ENCODE data around the gene CCDC33.

The CCDC33 gene

DNA sequence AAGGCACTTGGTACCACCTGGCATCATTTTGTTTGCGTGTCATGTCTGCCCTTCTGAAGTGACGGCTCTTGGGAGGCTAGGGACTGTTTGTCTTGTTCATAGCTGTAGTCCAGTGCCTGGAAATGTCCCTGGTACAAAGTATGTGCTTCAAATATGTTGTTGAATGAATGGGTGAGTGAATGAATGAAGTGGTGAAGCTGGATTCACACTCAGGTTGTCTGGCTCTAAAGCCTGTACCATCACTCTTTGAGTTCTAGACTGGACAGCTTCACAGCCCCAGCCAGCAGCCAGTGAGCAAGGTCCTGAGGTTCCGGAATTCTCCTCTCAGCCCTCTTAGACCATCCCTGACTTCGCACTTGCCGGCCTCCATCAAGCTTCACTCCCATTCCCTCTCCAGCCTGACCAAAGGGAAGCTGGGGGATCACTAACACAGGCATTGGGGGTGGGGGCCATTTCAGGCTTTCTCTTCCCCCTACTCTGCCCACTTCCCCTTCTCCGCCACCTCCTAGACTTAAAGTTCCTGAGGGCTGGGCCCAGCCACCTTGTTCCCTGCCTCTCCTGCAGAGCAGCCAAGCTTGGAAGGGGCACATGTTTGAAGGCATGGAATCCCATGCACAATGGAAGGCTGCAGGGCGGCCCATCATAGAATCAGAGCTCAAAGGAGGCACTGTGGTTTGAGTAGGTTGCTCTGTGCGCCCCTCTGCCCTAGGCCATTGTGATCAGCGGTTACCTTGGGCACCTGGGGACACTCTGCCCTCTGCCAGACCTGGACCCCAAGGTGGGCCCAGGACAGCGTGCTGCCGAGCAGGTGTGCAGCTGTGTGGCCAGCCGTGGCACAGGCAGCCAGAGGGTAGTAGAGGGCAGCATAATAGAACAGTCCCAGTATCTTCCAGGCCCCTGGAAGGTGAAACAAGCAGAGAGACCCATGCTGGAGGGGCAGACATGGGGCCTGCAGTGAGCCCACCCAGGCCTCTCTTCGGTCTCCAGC is 41.3 kb upstream of the CCDC33 start:
- no peak overlapping the region for H3K4me2 ChIP-seq (ENCODE audit: low read length)
- H2BK120ac ChIP-seq (ENCODE audit: low read depth, low read length) = no peak overlapping the region
- H3K9ac ChIP-seq (ENCODE audit: low read length) = no peak overlapping the region
- H3K23ac ChIP-seq (ENCODE audit: low read length) = no peak overlapping the region
- H4K8ac ChIP-seq (ENCODE audit: low read depth, low read length) = no peak overlapping the region
- no peak overlapping the region for H4K5ac ChIP-seq (ENCODE audit: low read length)
- H3K79me1 ChIP-seq (ENCODE audit: low read length) = no peaks in the 10 kb centered on the region
- WGBS (ENCODE audit: extremely low coverage, insufficient coverage, low lambda C conversion rate) = no CpG with 5 or more reads among the region's 13 CpGs
- H2BK15ac ChIP-seq (replicated peaks; ENCODE audit: low read depth) = no peak overlapping the region
- H3K4ac ChIP-seq (ENCODE audit: low read depth, low read length) = no peak overlapping the region
- no peak overlapping the region for H3K56ac ChIP-seq (ENCODE audit: low read length)
- no peaks in the 10 kb centered on the region for H3K79me2 ChIP-seq (ENCODE audit: control insufficient read depth, insufficient read depth, low read length)
- no peaks in the 10 kb centered on the region for H3K27me3 ChIP-seq (ENCODE audit: insufficient read depth, low read length, poor library complexity)
- no peaks in the 10 kb centered on the region for H3K4me1 ChIP-seq (ENCODE audit: control insufficient read depth, low read depth, low read length)
- DNase-seq = no peak
- no peak overlapping the region for H2BK5ac ChIP-seq (ENCODE audit: low read length)
- no peak overlapping the region for H3K18ac ChIP-seq (ENCODE audit: low read length)
- H3K36me3 ChIP-seq (ENCODE audit: control insufficient read depth, insufficient read depth, low read length) = no peaks in the 10 kb centered on the region
- H3K27ac ChIP-seq (ENCODE audit: low read depth, low read length) = no peak overlapping the region
- H3K4me3 ChIP-seq (ENCODE audit: low read length) = no peak overlapping the region
- no peak overlapping the region for H2AK5ac ChIP-seq (ENCODE audit: low read length)

GRCh38 chr15:74196175-74196574 is 40.0 kb upstream of the CCDC33 start:
- Histone ChIP-seq H3K56ac (ENCODE audit: low read length) (no peak overlapping the region), H3K27ac (ENCODE audit: low read depth, low read length) (no peak overlapping the region), H3K79me1 (ENCODE audit: low read length) (no peaks in the 10 kb centered on the region), H3K23ac (ENCODE audit: low read length) (no peak overlapping the region), H3K36me3 (ENCODE audit: control insufficient read depth, insufficient read depth, low read length) (no peaks in the 10 kb centered on the region), H3K9ac (ENCODE audit: low read length) (no peak overlapping the region), H3K79me2 (ENCODE audit: control insufficient read depth, insufficient read depth, low read length) (no peaks in the 10 kb centered on the region), H4K5ac (ENCODE audit: low read length) (no peak overlapping the region), H3K4ac (ENCODE audit: low read depth, low read length) (no peak overlapping the region), H3K18ac (ENCODE audit: low read length) (no peak overlapping the region), H3K27me3 (ENCODE audit: insufficient read depth, low read length, poor library complexity) (no peaks in the 10 kb centered on the region), H3K4me2 (ENCODE audit: low read length) (no peak overlapping the region), H3K4me1 (ENCODE audit: control insufficient read depth, low read depth, low read length) (no peaks in the 10 kb centered on the region), H3K4me3 (ENCODE audit: low read length) (no peak overlapping the region), H2AK5ac (ENCODE audit: low read length) (no peak overlapping the region), H4K8ac (ENCODE audit: low read depth, low read length) (no peak overlapping the region), H2BK120ac (ENCODE audit: low read depth, low read length) (no peak overlapping the region), H2BK15ac (replicated peaks; ENCODE audit: low read depth) (no peak overlapping the region), H2BK5ac (ENCODE audit: low read length) (no peak overlapping the region)
- no peak for DNase-seq
- WGBS (ENCODE audit: extremely low coverage, insufficient coverage, low lambda C conversion rate) = no CpG with 5 or more reads among the region's 7 CpGs

- Histone ChIP-seq H3K56ac (ENCODE audit: low read length) (no peak overlapping the region), H3K4me1 (ENCODE audit: control insufficient read depth, low read depth, low read length) (peaks cover 3% of the 10 kb centered on the region), H2BK15ac (replicated peaks; ENCODE audit: low read depth) (no peak overlapping the region), H3K4ac (ENCODE audit: low read depth, low read length) (no peak overlapping the region), H3K23ac (ENCODE audit: low read length) (no peak overlapping the region), H3K18ac (ENCODE audit: low read length) (no peak overlapping the region), H2BK5ac (ENCODE audit: low read length) (no peak overlapping the region), H3K79me2 (ENCODE audit: control insufficient read depth, insufficient read depth, low read length) (no peaks in the 10 kb centered on the region), H3K27ac (ENCODE audit: low read depth, low read length) (no peak overlapping the region), H3K4me3 (ENCODE audit: low read length) (no peak overlapping the region), H4K8ac (ENCODE audit: low read depth, low read length) (no peak overlapping the region), H2BK120ac (ENCODE audit: low read depth, low read length) (no peak overlapping the region), H3K36me3 (ENCODE audit: control insufficient read depth, insufficient read depth, low read length) (no peaks in the 10 kb centered on the region), H3K9ac (ENCODE audit: low read length) (no peak overlapping the region), H3K27me3 (ENCODE audit: insufficient read depth, low read length, poor library complexity) (no peaks in the 10 kb centered on the region), H3K4me2 (ENCODE audit: low read length) (no peak overlapping the region), H4K5ac (ENCODE audit: low read length) (no peak overlapping the region), H2AK5ac (ENCODE audit: low read length) (no peak overlapping the region), H3K79me1 (ENCODE audit: low read length) (no peaks in the 10 kb centered on the region)
- WGBS (ENCODE audit: extremely low coverage, insufficient coverage, low lambda C conversion rate) = no CpG with 5 or more reads among the region's 9 CpGs
- no peak for DNase-seq
These were observed 38.8 kb upstream of the CCDC33 start for GRCh38 chr15:74197176-74197965.

DNA sequence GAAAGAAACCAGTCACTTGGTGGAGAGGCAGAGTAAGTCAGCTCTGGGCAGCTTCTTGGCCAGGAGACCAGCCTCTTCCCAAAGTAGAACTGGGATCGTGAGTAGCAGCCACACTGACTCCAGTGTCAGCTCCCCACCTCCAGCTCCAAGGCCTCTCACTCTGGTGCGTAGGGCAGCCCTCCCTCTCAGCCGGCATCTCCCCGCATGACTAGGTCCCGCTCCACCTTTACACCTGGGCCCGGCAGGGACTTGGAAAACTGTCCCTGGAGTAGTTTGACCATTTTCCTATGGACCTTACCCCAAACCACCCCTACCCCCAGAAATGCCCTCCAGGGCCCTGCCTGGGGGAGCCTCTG is 36.9 kb upstream of the CCDC33 start:
- H3K56ac ChIP-seq (ENCODE audit: low read length) = no peak overlapping the region
- H3K4ac ChIP-seq (ENCODE audit: low read depth, low read length) = no peak overlapping the region
- H3K23ac ChIP-seq (ENCODE audit: low read length) = no peak overlapping the region
- no peak overlapping the region for H3K27ac ChIP-seq (ENCODE audit: low read depth, low read length)
- H2BK15ac ChIP-seq (replicated peaks; ENCODE audit: low read depth) = no peak overlapping the region
- no peaks in the 10 kb centered on the region for H3K79me1 ChIP-seq (ENCODE audit: low read length)
- H3K9ac ChIP-seq (ENCODE audit: low read length) = no peak overlapping the region
- no peak overlapping the region for H4K8ac ChIP-seq (ENCODE audit: low read depth, low read length)
- no peaks in the 10 kb centered on the region for H3K36me3 ChIP-seq (ENCODE audit: control insufficient read depth, insufficient read depth, low read length)
- H3K4me3 ChIP-seq (ENCODE audit: low read length) = no peak overlapping the region
- H3K27me3 ChIP-seq (ENCODE audit: insufficient read depth, low read length, poor library complexity) = no peaks in the 10 kb centered on the region
- peaks cover 11% of the 10 kb centered on the region for H3K4me1 ChIP-seq (ENCODE audit: control insufficient read depth, low read depth, low read length)
- no peak overlapping the region for H2BK5ac ChIP-seq (ENCODE audit: low read length)
- no peak for DNase-seq
- H2BK120ac ChIP-seq (ENCODE audit: low read depth, low read length) = no peak overlapping the region
- no CpG with 5 or more reads among the region's 6 CpGs for WGBS (ENCODE audit: extremely low coverage, insufficient coverage, low lambda C conversion rate)
- H3K79me2 ChIP-seq (ENCODE audit: control insufficient read depth, insufficient read depth, low read length) = no peaks in the 10 kb centered on the region
- no peak overlapping the region for H2AK5ac ChIP-seq (ENCODE audit: low read length)
- H3K4me2 ChIP-seq (ENCODE audit: low read length) = no peak overlapping the region
- no peak overlapping the region for H3K18ac ChIP-seq (ENCODE audit: low read length)
- H4K5ac ChIP-seq (ENCODE audit: low read length) = no peak overlapping the region

DNA sequence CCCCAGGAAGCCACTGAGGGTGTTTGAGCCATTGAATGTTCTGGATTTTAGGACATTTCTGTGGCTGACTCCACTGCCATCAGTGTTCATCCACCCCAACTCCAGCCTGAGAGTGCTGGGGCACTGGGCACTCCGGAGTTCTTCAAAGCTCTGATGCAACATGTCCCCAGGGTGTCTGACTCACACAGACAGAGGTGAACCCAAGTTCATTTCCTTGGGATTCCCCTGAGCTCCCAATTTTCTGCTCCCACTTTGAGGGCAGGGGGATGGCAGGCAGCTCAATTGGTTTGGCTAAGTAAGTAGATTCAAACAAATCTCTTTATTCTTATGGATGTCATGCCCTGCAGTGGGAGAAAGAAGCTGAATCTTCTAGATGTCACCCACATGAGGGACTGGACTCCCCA is 35.7 kb upstream of the CCDC33 start:
- Histone ChIP-seq H3K4me2 (ENCODE audit: low read length) (no peak overlapping the region), H2BK120ac (ENCODE audit: low read depth, low read length) (no peak overlapping the region), H3K79me1 (ENCODE audit: low read length) (no peaks in the 10 kb centered on the region), H3K36me3 (ENCODE audit: control insufficient read depth, insufficient read depth, low read length) (no peaks in the 10 kb centered on the region), H3K4ac (ENCODE audit: low read depth, low read length) (no peak overlapping the region), H2BK15ac (replicated peaks; ENCODE audit: low read depth) (no peak overlapping the region), H3K27me3 (ENCODE audit: insufficient read depth, low read length, poor library complexity) (no peaks in the 10 kb centered on the region), H3K4me1 (ENCODE audit: control insufficient read depth, low read depth, low read length) (peaks cover 13% of the 10 kb centered on the region), H4K5ac (ENCODE audit: low read length) (no peak overlapping the region), H3K9ac (ENCODE audit: low read length) (no peak overlapping the region), H3K4me3 (ENCODE audit: low read length) (no peak overlapping the region), H3K27ac (ENCODE audit: low read depth, low read length) (no peak overlapping the region), H2BK5ac (ENCODE audit: low read length) (no peak overlapping the region), H4K8ac (ENCODE audit: low read depth, low read length) (no peak overlapping the region), H3K56ac (ENCODE audit: low read length) (no peak overlapping the region), H3K79me2 (ENCODE audit: control insufficient read depth, insufficient read depth, low read length) (no peaks in the 10 kb centered on the region), H3K23ac (ENCODE audit: low read length) (no peak overlapping the region), H3K18ac (ENCODE audit: low read length) (no peak overlapping the region), H2AK5ac (ENCODE audit: low read length) (no peak overlapping the region)
- DNase-seq = no peak
- no CpG with 5 or more reads among the region's 1 CpG for WGBS (ENCODE audit: extremely low coverage, insufficient coverage, low lambda C conversion rate)
